Stimulated activated effector memory CD8-positive, alpha-beta T cell treated with anti-CD3 and anti-CD28 coated beads, Interleukin-12 subunit alpha, Interleukin-12 subunit beta, amount 100 ng/mL, for 72 hours (primary cell): ENCODE results near the gene OR1B1.
"Not testable (repeated sequence)": the region's sequence is repeated elsewhere in the genome, so short reads cannot be mapped to it uniquely, and the experiment has no call there.

Experiments
- ATAC-seq: fragments of 150-1000 bp; cut with Tn5 transposase; 2 replicates; pipeline ENCODE4 v1.10.0; 2021
- DNase-seq, 2 donors: peaks; one replicate each; pipeline ENCODE4 v3.0.0; 2021 to 2022; ENCODE audit warnings: low spot score in 2 of 2
- H3K27ac Mint-ChIP-seq: one replicate; pipeline ENCODE4 v1.8.0; 2022; ENCODE audit warnings: mild to moderate bottlenecking, mixed read lengths
- H3K36me3 Mint-ChIP-seq: one replicate; pipeline ENCODE4 v1.8.0; 2022; ENCODE audit warnings: mild to moderate bottlenecking, mixed read lengths
- H3K4me1 Mint-ChIP-seq: one replicate; pipeline ENCODE4 v1.8.0; 2022; ENCODE audit warnings: mixed read lengths
- H3K4me3 Mint-ChIP-seq: one replicate; pipeline ENCODE4 v1.8.0; 2022; ENCODE audit warnings: mild to moderate bottlenecking, mixed read lengths
- H3K9me3 Mint-ChIP-seq: one replicate; pipeline ENCODE4 v1.8.0; 2022; ENCODE audit warnings: mixed read lengths

Gene OR1B1

DNA sequence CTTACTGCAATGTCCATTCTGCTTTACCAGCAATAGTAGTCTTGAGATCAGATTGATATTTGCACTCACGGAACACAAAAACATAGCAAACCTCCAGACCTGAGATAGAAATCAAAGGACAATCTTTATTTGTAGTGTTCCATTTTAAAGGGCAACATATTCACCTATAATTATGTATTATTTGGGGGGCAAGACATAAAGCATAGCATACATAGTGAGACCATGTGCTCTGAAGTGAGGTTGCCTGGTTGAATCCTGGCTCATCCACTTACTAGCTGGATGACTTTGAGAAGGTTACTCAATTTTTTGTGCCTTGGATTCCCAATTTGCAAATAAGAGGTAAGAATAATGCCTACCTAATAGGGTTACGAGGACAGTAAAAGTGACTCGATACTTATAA lies at the start of gene OR1B1:
Gene OR1B1 (minus strand): TSS at position 101 of the 400 bp plus-strand sequence.
- no peak for DNase-seq
- ATAC-seq, result no peak
- H3K36me3 Mint-ChIP-seq, result no peaks in the 10 kb centered on the region
- no peaks in the 10 kb centered on the region for H3K4me1 Mint-ChIP-seq
- no peak within 1 kb of the TSS for H3K27ac Mint-ChIP-seq
- no peaks in the 10 kb centered on the region for H3K9me3 Mint-ChIP-seq
- no peak within 1 kb of the TSS for H3K4me3 Mint-ChIP-seq

DNA sequence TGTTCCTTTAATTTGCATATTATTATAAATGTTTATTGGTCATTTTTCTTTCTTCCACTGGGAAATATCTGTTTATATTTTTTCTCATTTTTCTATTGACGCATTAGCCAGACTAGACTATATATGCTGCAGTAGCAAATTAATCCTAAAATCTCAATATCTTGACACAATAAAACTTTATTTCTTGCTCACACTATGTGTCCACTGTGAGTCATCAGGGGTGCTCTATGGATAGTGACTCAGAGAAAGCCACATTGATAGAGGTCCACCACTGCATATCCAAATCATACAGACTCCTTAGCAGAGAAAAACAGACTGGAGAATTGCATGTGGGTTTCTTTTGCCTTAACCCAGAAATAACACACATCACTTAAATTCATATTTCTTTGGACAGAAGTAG lies 38.3 kb upstream of the OR1B1 start:
- Mint-ChIP-seq H3K36me3 (no peaks in the 10 kb centered on the region), H3K4me3 (no peak overlapping the region), H3K4me1 (no peaks in the 10 kb centered on the region), H3K9me3 (peaks cover 16% of the 10 kb centered on the region), H3K27ac (no peak overlapping the region)
- ATAC-seq (no peak), DNase-seq (no peak)

DNA sequence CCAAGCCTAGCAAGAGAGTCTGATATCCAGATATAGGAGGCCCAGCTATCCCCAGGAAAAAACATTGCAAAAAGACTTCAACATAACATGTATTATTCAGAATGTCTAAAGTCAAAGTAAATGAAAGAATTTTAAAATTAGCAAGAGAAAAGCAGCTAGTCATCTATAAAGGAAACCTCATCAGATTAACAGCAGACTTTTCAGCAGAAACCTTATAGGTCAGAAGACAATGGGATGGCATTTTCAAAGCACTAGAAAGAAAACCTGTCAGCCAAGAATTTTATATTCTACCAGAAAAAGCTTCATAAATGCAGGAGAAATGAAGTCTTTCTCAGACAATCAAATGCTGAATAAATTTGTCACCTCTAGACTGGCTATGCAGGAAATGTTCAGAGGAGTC lies 27.4 kb upstream of the OR1B1 start:
- Mint-ChIP-seq H3K4me1 (no peaks in the 10 kb centered on the region), H3K36me3 (no peaks in the 10 kb centered on the region), H3K27ac (no peak overlapping the region), H3K9me3 (peaks cover 18% of the 10 kb centered on the region), H3K4me3 (no peak overlapping the region)
- DNase-seq, result no peak
- ATAC-seq, result no peak

DNA sequence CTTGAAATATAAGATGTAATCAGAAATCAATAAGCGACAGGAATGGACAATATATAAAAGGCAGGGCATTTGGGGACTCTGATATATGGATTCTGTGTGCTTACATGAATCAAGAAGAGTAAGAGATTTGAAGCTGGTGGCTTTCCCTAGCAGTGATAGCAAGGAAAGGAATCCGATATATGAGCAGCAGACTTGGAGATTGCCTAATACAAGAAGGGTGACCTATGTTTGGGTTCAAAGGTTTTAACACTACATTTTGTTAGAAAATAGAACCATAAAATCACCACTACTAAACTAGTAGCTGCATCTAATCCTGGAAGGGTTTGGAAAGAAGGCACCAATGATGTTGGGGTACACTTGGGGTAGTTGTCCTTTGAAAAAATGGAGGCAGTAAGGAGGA lies 15.1 kb upstream of the OR1B1 start:
- no peaks in the 10 kb centered on the region for H3K4me1 Mint-ChIP-seq
- DNase-seq, result no peak
- H3K36me3 Mint-ChIP-seq, result no peaks in the 10 kb centered on the region

DNA sequence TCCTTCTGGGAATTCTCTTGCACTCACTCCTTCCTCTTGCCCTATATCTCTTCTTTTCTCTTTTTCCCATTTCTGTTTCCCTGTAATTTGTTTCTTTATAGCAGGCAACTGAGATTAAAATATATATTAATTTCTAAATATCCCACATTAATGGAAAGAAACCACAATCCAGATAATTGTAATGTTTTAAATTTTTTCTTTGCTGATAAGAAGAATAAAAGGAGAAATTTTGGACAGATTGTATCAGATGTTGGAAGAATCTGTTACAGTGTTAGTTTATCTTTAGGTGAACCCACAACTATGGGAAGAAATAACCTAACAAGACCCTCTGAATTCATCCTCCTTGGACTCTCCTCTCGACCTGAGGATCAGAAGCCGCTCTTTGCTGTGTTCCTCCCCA lies 4.0 kb upstream of the OR1B1 start, which contains the start of gene OR1L1:
Gene OR1L1 (plus strand): TSS at position 301 of the 400 bp plus-strand sequence. CDS start 0 bp downstream, at position 301.
- no peaks in the 10 kb centered on the region for H3K4me1 Mint-ChIP-seq
- ATAC-seq (no peak), DNase-seq (no peak)
- no peak within 1 kb of the TSS for H3K4me3 Mint-ChIP-seq
- peaks cover under 1% of the 10 kb centered on the region for H3K9me3 Mint-ChIP-seq
- no peaks in the 10 kb centered on the region for H3K36me3 Mint-ChIP-seq
- no peak within 1 kb of the TSS for H3K27ac Mint-ChIP-seq

More for the DNA sequence above, 15.1 kb upstream of the OR1B1 start:
- Mint-ChIP-seq H3K4me3 (no peak overlapping the region), H3K9me3 (peaks cover 18% of the 10 kb centered on the region), H3K27ac (no peak overlapping the region)
- ATAC-seq, result no peak

DNA sequence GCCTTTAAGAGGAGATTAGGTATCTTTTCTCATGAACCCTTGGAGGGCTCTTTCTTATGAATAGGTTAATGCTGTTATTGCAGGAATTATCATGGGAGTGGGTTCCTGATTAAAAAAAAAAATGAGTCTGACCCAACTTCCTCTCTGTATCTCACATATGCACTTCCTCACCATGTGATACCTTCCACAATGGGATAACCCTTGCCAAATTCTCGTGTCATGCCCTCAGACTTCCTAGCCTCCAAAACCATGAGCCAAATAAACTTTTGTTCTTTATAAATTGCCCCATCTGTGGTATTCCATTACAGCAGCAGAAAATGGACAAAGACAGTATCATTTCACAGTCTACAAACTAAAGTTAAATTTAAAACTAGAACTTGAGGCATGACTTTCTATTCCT lies 1.0 kb downstream of the OR1B1 start:
- Mint-ChIP-seq H3K27ac (no peak overlapping the region), H3K36me3 (no peaks in the 10 kb centered on the region), H3K9me3 (no peaks in the 10 kb centered on the region), H3K4me1 (no peaks in the 10 kb centered on the region), H3K4me3 (no peak overlapping the region)
- ATAC-seq, result no peak
- DNase-seq, result no peak

DNA sequence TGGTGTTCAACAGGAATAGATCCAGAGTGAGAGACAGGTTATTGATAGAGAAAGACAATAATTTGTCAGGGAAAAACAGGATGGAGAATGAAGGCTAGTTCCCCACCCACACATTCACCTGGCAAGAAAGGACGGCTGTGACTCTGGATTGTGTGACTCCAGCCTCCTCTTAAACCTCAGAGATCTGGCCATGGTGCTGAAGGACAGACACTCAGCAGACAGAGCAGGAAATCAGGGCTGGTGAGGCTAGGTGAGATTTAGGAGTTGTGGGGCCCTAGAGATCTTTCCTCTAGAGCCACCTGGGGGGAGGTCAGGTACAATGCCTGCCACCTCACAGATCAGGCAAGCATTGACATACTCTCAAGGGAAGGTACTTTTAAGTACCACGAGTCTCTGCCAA lies 15.2 kb downstream of the OR1B1 start:
- H3K27ac Mint-ChIP-seq, result no peak overlapping the region
- ATAC-seq (no peak), DNase-seq (no peak)
- H3K4me3 Mint-ChIP-seq, result no peak overlapping the region
- H3K9me3 Mint-ChIP-seq, result peaks cover 16% of the 10 kb centered on the region
- no peaks in the 10 kb centered on the region for H3K36me3 Mint-ChIP-seq
- no peaks in the 10 kb centered on the region for H3K4me1 Mint-ChIP-seq

DNA sequence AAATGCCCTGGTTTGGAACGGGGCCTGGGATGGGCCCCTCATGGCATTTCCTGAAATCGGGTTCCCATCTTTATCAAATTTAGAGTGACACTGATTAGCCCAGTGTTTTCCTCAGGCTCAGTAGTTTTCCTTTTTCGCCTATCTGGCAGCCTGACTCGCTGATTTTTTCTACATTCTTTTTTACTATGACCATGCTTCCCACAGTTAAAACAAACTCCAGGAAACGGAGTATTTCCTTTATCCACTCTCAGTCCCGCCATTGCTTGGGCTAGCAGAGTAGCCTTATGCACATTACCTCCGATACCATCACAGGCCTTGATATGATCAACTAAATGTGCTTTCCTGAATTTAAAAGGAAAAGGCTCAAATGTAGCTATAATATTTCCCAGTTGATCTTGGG lies 37.4 kb downstream of the OR1B1 start:
- no peaks in the 10 kb centered on the region for H3K4me1 Mint-ChIP-seq
- no peaks in the 10 kb centered on the region for H3K36me3 Mint-ChIP-seq
- DNase-seq, result no peak
- no peak overlapping the region for H3K27ac Mint-ChIP-seq
- no peak overlapping the region for H3K4me3 Mint-ChIP-seq
- peaks cover 2% of the 10 kb centered on the region for H3K9me3 Mint-ChIP-seq
- ATAC-seq, result no peak

DNA sequence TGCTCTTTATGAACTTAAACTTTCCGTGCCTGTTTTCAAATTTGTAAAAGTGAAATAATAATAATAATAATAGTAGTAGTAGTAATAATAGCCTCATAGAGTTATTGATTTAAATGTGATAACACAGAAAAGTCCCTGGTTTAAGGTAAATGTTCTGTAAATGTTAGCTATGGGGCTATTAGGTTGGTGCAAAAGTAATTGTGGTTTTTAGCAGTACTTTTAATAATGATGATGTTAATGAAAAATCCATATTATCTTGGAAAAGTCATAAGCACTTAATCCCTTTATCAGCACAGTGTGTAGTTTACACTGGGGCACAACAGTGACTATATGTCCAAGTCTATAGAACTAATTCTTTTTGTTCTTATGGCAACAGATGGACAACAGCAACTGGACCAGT lies 43.1 kb downstream of the OR1B1 start, which contains the start of gene OR1Q1:
Gene OR1Q1 (plus strand): TSS at position 377 of the 400 bp plus-strand sequence. CDS start 0 bp downstream, at position 377.
- ATAC-seq (no peak), DNase-seq (no peak)
- peaks cover 2% of the 10 kb centered on the region for H3K9me3 Mint-ChIP-seq
- H3K27ac Mint-ChIP-seq, result no peak within 1 kb of the TSS
- no peak within 1 kb of the TSS for H3K4me3 Mint-ChIP-seq
- no peaks in the 10 kb centered on the region for H3K4me1 Mint-ChIP-seq
- no peaks in the 10 kb centered on the region for H3K36me3 Mint-ChIP-seq

DNA sequence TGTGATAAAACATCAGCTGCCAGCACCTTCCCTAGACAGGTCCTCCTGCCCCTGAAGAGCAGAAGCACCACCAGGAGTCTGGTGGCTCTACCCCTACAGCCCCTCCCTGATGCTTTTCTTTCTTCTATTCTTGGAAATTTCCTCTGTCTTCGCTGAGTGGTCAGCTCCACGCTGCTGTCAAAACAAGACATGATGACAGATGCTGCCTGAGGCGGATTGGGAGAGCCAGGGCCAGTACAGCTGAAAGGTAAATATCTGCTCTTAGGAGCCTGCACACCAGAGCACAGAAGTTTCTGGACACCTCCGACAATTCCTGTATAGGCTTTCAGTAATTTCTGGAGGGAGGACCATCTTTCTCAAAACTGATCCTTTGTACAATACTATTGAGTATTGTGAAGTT lies 47.6 kb downstream of the OR1B1 start:
- no peaks in the 10 kb centered on the region for H3K9me3 Mint-ChIP-seq
- H3K36me3 Mint-ChIP-seq, result no peaks in the 10 kb centered on the region
- no peak for DNase-seq
- no peaks in the 10 kb centered on the region for H3K4me1 Mint-ChIP-seq
- no peak overlapping the region for H3K4me3 Mint-ChIP-seq
- no peak for ATAC-seq
- no peak overlapping the region for H3K27ac Mint-ChIP-seq

DNA sequence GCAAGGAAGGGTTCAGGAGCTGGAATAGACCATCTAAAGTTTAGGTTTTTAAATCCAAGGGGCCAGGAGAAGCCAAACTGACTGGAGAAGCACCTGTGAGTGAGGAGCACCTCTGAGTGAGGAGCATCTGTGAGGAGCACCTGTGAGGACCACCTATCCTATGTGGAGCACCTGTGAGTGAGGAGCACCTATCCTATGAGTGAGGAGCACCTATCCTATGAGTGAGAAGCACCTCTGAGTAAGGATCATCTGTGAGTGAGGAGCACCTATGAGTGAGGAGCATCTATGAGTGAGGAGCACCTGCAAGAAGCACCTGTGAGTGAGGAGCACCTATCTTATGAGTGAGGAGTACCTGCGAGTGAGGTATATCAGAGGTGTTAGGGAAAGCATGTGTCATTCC lies 50.8 kb downstream of the OR1B1 start:
- no peak overlapping the region for H3K4me3 Mint-ChIP-seq
- no peaks in the 10 kb centered on the region for H3K36me3 Mint-ChIP-seq
- H3K4me1 Mint-ChIP-seq, result no peaks in the 10 kb centered on the region
- ATAC-seq (no peak), DNase-seq (no peak)
- no peak overlapping the region for H3K27ac Mint-ChIP-seq
- peaks cover 3% of the 10 kb centered on the region for H3K9me3 Mint-ChIP-seq

DNA sequence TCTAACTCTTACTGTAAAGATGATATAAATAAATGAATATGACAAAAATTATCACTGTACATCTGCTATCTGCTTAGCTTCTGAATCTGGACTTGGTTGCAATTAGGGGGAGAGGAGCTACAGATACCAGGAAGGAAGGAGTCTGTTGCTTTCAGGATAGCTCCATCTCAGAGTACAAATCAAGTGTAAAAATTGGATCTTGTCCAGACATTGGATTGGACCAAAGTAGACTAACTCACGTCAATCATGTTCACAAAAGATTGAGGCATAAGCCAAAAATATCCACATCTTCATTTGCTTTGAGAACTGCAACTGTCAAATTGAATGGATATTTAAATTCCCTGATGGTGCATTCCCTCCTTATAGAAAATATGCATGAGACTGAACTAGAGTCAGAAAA lies 51.7 kb downstream of the OR1B1 start:
- Mint-ChIP-seq H3K36me3 (no peaks in the 10 kb centered on the region), H3K4me3 (no peak overlapping the region), H3K27ac (no peak overlapping the region), H3K9me3 (peaks cover 10% of the 10 kb centered on the region), H3K4me1 (no peaks in the 10 kb centered on the region)
- ATAC-seq, result no peak
- DNase-seq, result no peak

DNA sequence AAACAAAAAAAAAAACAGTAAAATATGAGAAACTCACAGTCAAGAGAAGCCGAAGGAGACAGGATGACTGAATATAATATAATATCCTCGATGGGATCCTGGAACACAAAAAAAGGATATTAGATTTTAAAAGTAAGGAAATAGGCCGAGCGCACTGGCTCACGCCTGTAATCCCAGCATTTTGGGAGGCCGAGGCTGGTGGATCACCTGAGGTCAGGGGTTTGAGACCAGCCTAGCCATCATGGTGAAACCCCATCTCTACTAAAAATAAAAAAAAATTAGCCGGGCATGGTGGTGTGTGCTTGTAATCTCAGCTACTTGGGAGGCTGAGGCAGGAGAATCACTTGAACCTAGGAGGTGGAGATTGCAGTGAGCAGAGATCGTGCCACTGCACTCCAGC lies 74.1 kb downstream of the OR1B1 start, which contains the start of gene OR1L8:
Gene OR1L8 (minus strand): TSS at position 101 of the 400 bp plus-strand sequence. CDS start 14,907 bp downstream, outside the sequence.
- not testable (repeated sequence) for H3K4me3 Mint-ChIP-seq, ATAC-seq, H3K9me3 Mint-ChIP-seq, H3K36me3 Mint-ChIP-seq, H3K4me1 Mint-ChIP-seq, DNase-seq, H3K27ac Mint-ChIP-seq

DNA sequence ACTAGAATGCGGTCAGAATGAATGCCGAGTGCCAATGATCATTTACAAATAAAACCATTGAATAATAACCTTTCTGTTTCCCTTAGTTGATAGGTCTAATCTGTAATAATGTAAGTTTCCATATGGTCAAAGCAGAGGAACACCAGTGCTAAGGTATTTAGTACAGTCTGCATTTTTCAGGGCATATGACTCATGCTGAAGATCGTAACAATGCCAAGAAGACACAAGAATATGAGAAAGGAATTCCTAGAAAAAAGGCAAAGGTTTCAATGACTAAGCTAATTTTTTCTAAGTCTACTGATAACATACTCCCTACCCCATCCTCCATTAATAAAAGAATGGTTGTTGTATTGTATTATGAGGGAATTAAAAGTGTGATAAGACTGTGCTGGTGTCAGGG lies 77.1 kb downstream of the OR1B1 start:
- H3K9me3 Mint-ChIP-seq, result no peaks in the 10 kb centered on the region

DNA sequence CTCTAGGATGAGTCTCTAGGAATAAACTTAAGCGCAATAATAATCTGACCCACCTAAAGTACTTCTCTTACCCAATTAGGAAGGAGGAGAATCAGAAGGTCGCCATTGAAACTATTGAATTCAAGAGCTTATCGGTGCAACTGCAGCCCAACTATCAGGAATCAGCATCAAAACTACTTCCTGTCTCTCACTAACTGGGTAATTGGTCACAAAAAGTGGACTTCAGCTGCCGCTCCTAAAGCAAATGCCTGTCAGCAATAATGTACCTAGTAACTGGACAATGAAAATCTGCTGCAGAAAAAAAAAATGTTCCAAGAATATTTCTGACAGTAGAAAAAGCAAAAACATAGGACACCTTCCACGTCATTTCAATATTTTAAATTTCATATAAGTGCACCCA lies 77.6 kb downstream of the OR1B1 start:
- H3K36me3 Mint-ChIP-seq, result no peaks in the 10 kb centered on the region
- DNase-seq (no peak), ATAC-seq (no peak)
- no peak overlapping the region for H3K27ac Mint-ChIP-seq
- H3K4me3 Mint-ChIP-seq, result no peak overlapping the region
- H3K4me1 Mint-ChIP-seq, result no peaks in the 10 kb centered on the region
- H3K9me3 Mint-ChIP-seq, result no peaks in the 10 kb centered on the region

More for the DNA sequence above, 77.1 kb downstream of the OR1B1 start:
- H3K36me3 Mint-ChIP-seq, result no peaks in the 10 kb centered on the region
- H3K27ac Mint-ChIP-seq, result no peak overlapping the region
- DNase-seq, result no peak
- H3K4me3 Mint-ChIP-seq, result no peak overlapping the region
- H3K4me1 Mint-ChIP-seq, result no peaks in the 10 kb centered on the region
- no peak for ATAC-seq
